ENCODE data around the gene GPC5.

The GPC5 gene

DNA sequence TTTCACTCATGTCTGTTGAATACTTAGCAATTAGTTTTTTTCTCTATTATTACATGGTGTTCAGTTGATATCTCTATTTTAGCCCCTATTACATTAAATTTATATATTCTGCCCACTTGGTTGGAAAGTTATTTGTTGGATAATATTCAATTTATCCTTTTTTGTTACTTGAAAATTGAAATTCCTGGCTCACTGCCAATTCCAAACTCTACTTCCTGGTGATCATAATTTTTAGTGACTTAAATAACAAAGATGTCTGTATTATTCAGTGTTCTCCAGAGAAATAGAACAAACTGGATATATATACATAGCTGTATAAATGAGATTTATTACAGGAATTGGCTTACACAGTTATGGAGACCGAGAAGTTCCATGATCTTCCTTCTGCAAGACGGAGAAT, 93.6 kb downstream of the GPC5 start:
- no peak for DNase-seq (ENCODE audit: extremely low spot score)
- ChIA-PET CTCF (no interaction called here), POLR2A (interaction anchor here (1.2 kb wide), 1 partner anchor 9 kb away, joined by 3 read pairs; no protein-coding TSS in a partner anchor)
- TF ChIP-seq SUZ12 (IDR thresholded peaks at IDR 0.05) (no peak), FOXM1 (IDR thresholded peaks at IDR 0.05; ENCODE audit: borderline replicate concordance) (no peak), L3MBTL2 (conservative IDR thresholded peaks at IDR 0.05) (no peak), ZNF384 (IDR thresholded peaks at IDR 0.05) (no peak), BHLHE40 (IDR thresholded peaks at IDR 0.05; ENCODE audit: borderline replicate concordance) (no peak), TARDBP (IDR thresholded peaks at IDR 0.05) (no peak), LEF1 (IDR thresholded peaks at IDR 0.05; ENCODE audit: borderline replicate concordance) (no peak), SP1 (IDR thresholded peaks at IDR 0.05) (no peak), ARNT (IDR thresholded peaks at IDR 0.05) (no peak), ELF4 (IDR thresholded peaks at IDR 0.05) (no peak), NFRKB (IDR thresholded peaks at IDR 0.05) (no peak), HDGF (IDR thresholded peaks at IDR 0.05; ENCODE audit: borderline replicate concordance) (no peak), FOXK2 (IDR thresholded peaks at IDR 0.05) (no peak)
- TF ChIP-seq, protein P1, sequence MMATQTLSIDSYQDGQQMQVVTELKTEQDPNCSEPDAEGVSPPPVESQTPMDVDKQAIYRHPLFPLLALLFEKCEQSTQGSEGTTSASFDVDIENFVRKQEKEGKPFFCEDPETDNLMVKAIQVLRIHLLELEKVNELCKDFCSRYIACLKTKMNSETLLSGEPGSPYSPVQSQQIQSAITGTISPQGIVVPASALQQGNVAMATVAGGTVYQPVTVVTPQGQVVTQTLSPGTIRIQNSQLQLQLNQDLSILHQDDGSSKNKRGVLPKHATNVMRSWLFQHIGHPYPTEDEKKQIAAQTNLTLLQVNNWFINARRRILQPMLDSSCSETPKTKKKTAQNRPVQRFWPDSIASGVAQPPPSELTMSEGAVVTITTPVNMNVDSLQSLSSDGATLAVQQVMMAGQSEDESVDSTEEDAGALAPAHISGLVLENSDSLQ (IDR thresholded peaks at IDR 0.05) = no peak

DNA sequence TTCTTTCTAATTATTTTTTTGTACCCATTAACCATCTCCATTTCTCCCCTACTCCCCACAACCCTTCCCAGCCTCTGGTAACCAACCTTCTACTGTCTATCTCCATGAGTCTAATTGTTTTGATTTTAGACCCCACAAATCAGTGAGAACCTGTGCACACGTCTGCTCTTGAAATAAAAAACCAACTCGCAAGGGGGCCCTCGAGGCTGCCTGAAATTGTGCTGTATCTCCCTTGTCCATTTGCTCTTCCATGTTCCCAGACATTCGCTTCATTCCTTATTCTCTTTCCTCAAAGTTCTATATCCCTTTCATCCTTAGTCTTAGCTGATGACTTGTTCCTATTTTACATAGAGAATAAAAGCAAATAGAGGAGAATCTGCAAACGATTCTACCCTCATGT, 95.0 kb downstream of the GPC5 start:
- no peak for DNase-seq (ENCODE audit: extremely low spot score)
- CTCF ChIA-PET = no interaction called here
- POLR2A ChIA-PET = no interaction called here
- TF ChIP-seq L3MBTL2 (conservative IDR thresholded peaks at IDR 0.05) (no peak), ZNF384 (IDR thresholded peaks at IDR 0.05) (no peak), TARDBP (IDR thresholded peaks at IDR 0.05) (no peak), LEF1 (IDR thresholded peaks at IDR 0.05; ENCODE audit: borderline replicate concordance) (no peak), NFRKB (IDR thresholded peaks at IDR 0.05) (no peak), SP1 (IDR thresholded peaks at IDR 0.05) (no peak), FOXK2 (IDR thresholded peaks at IDR 0.05) (no peak), ELF4 (IDR thresholded peaks at IDR 0.05) (no peak), BHLHE40 (IDR thresholded peaks at IDR 0.05; ENCODE audit: borderline replicate concordance) (no peak), FOXA1 (IDR thresholded peaks at IDR 0.05) (no peak), ARNT (IDR thresholded peaks at IDR 0.05) (no peak), HDGF (IDR thresholded peaks at IDR 0.05; ENCODE audit: borderline replicate concordance) (no peak), SUZ12 (IDR thresholded peaks at IDR 0.05) (no peak), CTBP1 (IDR thresholded peaks at IDR 0.05; ENCODE audit: borderline replicate concordance) (no peak), FOXM1 (IDR thresholded peaks at IDR 0.05; ENCODE audit: borderline replicate concordance) (no peak)
- TF ChIP-seq, protein P1 (IDR thresholded peaks at IDR 0.05) = no peak

DNA sequence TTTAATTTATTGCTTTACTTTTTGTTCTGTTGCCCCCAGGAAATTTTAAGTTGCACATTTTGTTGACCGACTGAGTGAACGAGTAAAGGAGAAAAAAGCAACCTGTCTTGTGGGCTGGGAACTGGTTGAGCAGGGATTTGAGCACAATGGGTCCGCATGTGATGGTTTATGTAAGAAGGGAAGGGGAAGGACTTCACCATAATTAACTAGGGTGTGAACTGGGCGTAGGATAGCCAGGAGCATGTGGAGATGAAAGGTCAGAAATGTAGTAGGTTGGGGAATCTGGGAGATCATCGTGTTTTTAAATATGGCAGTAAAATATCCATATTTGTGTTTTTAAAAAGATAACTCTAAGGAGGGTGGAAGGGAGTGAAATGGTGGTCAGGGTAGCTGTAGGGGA, 99.9 kb downstream of the GPC5 start:
- TF ChIP-seq SUZ12 (IDR thresholded peaks at IDR 0.05) = no peak
- TF ChIP-seq SP1 (IDR thresholded peaks at IDR 0.05) = no peak
- TF ChIP-seq BHLHE40 (IDR thresholded peaks at IDR 0.05; ENCODE audit: borderline replicate concordance) = no peak
- no peak for TF ChIP-seq ELF4 (IDR thresholded peaks at IDR 0.05)
- POLR2A ChIA-PET = no interaction called here
- CTCF ChIA-PET = no interaction called here

DNA sequence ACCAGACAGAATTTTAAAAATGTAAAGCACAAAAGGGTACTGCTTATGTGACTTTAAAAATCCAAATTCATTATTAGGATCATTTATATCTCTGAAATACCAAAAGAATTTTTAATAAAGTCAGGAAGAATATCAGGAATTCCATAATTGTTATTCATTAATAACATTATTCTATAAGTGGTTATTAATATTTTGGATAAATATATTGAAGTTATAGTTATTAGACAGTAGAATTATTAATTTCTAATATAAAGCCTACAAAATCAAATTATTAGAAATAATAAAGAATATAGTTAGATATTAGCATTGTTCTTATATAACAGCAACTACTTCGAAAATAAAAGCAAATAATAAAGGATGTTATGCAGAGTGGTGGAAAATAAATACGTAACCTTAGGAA, 105.8 kb downstream of the GPC5 start:
- ChIA-PET CTCF (no interaction called here), POLR2A (no interaction called here)
- DNase-seq (ENCODE audit: extremely low spot score) = no peak
- no peak for TF ChIP-seq HDGF (IDR thresholded peaks at IDR 0.05; ENCODE audit: borderline replicate concordance)
- no peak for TF ChIP-seq SUZ12 (IDR thresholded peaks at IDR 0.05)
- TF ChIP-seq FOXK2 (IDR thresholded peaks at IDR 0.05) = no peak
- TF ChIP-seq BHLHE40 (IDR thresholded peaks at IDR 0.05; ENCODE audit: borderline replicate concordance) = no peak
- no peak for TF ChIP-seq FOXA1 (IDR thresholded peaks at IDR 0.05)
- no peak for TF ChIP-seq CTBP1 (IDR thresholded peaks at IDR 0.05; ENCODE audit: borderline replicate concordance)
- TF ChIP-seq NFRKB (IDR thresholded peaks at IDR 0.05) = no peak

More for the DNA sequence above, 99.9 kb downstream of the GPC5 start:
- DNase-seq (ENCODE audit: extremely low spot score) = no peak

DNA sequence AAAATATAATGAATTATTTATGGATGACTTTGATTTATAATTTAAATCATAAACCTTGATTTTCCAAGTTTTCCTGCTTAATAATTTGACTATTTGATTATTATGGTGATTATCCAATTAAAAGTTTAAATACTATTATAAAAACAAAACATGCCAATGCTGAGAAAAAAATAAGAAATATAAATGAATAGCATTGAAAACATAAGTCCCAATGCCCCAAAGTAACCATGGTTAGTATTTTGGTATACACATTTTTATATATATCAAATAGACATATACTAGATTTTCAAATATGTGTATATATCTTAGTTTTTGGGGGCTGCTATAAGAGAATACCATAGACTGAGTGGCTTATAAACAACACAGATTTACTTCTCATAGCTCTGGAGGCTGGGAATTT, 108.3 kb downstream of the GPC5 start:
- DNase-seq (ENCODE audit: extremely low spot score) = no peak
- TF ChIP-seq NFRKB (IDR thresholded peaks at IDR 0.05) (no peak), L3MBTL2 (conservative IDR thresholded peaks at IDR 0.05) (no peak), SUZ12 (IDR thresholded peaks at IDR 0.05) (no peak), LEF1 (IDR thresholded peaks at IDR 0.05; ENCODE audit: borderline replicate concordance) (no peak), BHLHE40 (IDR thresholded peaks at IDR 0.05; ENCODE audit: borderline replicate concordance) (no peak), CTBP1 (IDR thresholded peaks at IDR 0.05; ENCODE audit: borderline replicate concordance) (no peak), FOXA1 (IDR thresholded peaks at IDR 0.05) (no peak), TARDBP (IDR thresholded peaks at IDR 0.05) (no peak), SP1 (IDR thresholded peaks at IDR 0.05) (no peak), ZNF384 (IDR thresholded peaks at IDR 0.05) (no peak), FOXM1 (IDR thresholded peaks at IDR 0.05; ENCODE audit: borderline replicate concordance) (no peak), ELF4 (IDR thresholded peaks at IDR 0.05) (no peak), HDGF (IDR thresholded peaks at IDR 0.05; ENCODE audit: borderline replicate concordance) (no peak), ARNT (IDR thresholded peaks at IDR 0.05) (no peak), FOXK2 (IDR thresholded peaks at IDR 0.05) (no peak)
- TF ChIP-seq, protein P1 (IDR thresholded peaks at IDR 0.05) = no peak
- CTCF ChIA-PET = no interaction called here
- POLR2A ChIA-PET = no interaction called here

DNA sequence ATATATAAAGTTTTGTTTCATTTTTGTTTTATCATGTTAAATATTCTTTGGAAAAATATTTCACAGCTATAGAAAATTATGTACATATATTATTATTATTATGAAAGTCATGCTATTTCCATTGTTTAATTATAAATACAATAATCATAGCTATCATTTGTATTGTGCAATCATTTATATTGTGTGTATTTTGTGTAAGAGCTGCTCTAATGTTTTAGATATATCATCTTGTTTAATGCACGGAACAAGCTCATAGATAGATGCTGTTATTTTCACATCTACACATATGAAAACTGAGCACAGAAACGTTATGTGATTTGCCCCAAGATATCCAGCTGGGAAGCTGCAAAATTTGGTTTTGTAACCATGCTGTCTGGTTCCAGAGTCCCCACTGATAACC, 111.6 kb downstream of the GPC5 start:
- DNase-seq (ENCODE audit: extremely low spot score) = no peak
- no peak for TF ChIP-seq ZNF384 (IDR thresholded peaks at IDR 0.05)
- TF ChIP-seq HDGF (IDR thresholded peaks at IDR 0.05; ENCODE audit: borderline replicate concordance) = no peak
- no peak for TF ChIP-seq ELF4 (IDR thresholded peaks at IDR 0.05)
- TF ChIP-seq FOXK2 (IDR thresholded peaks at IDR 0.05) = no peak
- TF ChIP-seq SUZ12 (IDR thresholded peaks at IDR 0.05) = no peak
- no peak for TF ChIP-seq L3MBTL2 (conservative IDR thresholded peaks at IDR 0.05)
- no peak for TF ChIP-seq FOXA1 (IDR thresholded peaks at IDR 0.05)
- TF ChIP-seq SP1 (IDR thresholded peaks at IDR 0.05) = no peak
- no peak for TF ChIP-seq FOXM1 (IDR thresholded peaks at IDR 0.05; ENCODE audit: borderline replicate concordance)
- TF ChIP-seq BHLHE40 (IDR thresholded peaks at IDR 0.05; ENCODE audit: borderline replicate concordance) = no peak
- TF ChIP-seq, protein P1 (IDR thresholded peaks at IDR 0.05) = no peak
- no peak for TF ChIP-seq CTBP1 (IDR thresholded peaks at IDR 0.05; ENCODE audit: borderline replicate concordance)
- ChIA-PET CTCF (no interaction called here), POLR2A (no interaction called here)

Data from HEK293T (cell line).